Measurements from ENCODE around the gene CD300C. TPM values are rescaled to one million over a fixed set of nuclear protein-coding genes. Genes with fewer than 3 reads are reported as not detected.

Gene CD300C
- total RNA-seq, 1 donor from 2014 or later: not detected

- TF ChIP-seq CTCF (IDR thresholded peaks at IDR 0.05; ENCODE audit: partially characterized antibody, unreplicated experiment): no peak
Measured at GRCh38 chr17:74552037-74552436, 6.1 kb upstream of the CD300C start.

GRCh38 chr17:74550602-74551001 lies 4.7 kb upstream of the CD300C start:
- Mint-ChIP-seq H3K27me3 (ENCODE audit: unreplicated experiment) (peaks cover 15% of the 10 kb centered on the region), H3K36me3 (ENCODE audit: unreplicated experiment) (no peaks in the 10 kb centered on the region), H3K4me3 (ENCODE audit: unreplicated experiment) (no peak overlapping the region), H3K4me1 (ENCODE audit: low read depth, unreplicated experiment) (no peaks in the 10 kb centered on the region), H3K9me3 (ENCODE audit: unreplicated experiment) (peaks cover 4% of the 10 kb centered on the region), H3K27ac (ENCODE audit: unreplicated experiment) (no peak overlapping the region)
- no peak for TF ChIP-seq CTCF (IDR thresholded peaks at IDR 0.05; ENCODE audit: partially characterized antibody, unreplicated experiment)
- no peak for DNase-seq

More at GRCh38 chr17:74552037-74552436, 6.1 kb upstream of the CD300C start:
- Mint-ChIP-seq H3K4me1 (ENCODE audit: low read depth, unreplicated experiment) (no peaks in the 10 kb centered on the region), H3K36me3 (ENCODE audit: unreplicated experiment) (peaks cover 9% of the 10 kb centered on the region), H3K27ac (ENCODE audit: unreplicated experiment) (no peak overlapping the region), H3K9me3 (ENCODE audit: unreplicated experiment) (peaks cover 4% of the 10 kb centered on the region), H3K4me3 (ENCODE audit: unreplicated experiment) (no peak overlapping the region), H3K27me3 (ENCODE audit: unreplicated experiment) (peaks cover 12% of the 10 kb centered on the region)
- DNase-seq: no peak

- no peaks in the 10 kb centered on the region for H3K4me1 Mint-ChIP-seq (ENCODE audit: low read depth, unreplicated experiment)
- H3K9me3 Mint-ChIP-seq (ENCODE audit: unreplicated experiment): peaks cover 4% of the 10 kb centered on the region
- TF ChIP-seq CTCF (IDR thresholded peaks at IDR 0.05; ENCODE audit: partially characterized antibody, unreplicated experiment): no peak
- no peak overlapping the region for H3K27ac Mint-ChIP-seq (ENCODE audit: unreplicated experiment)
- H3K4me3 Mint-ChIP-seq (ENCODE audit: unreplicated experiment): no peak overlapping the region
- peaks cover 18% of the 10 kb centered on the region for H3K27me3 Mint-ChIP-seq (ENCODE audit: unreplicated experiment)
- H3K36me3 Mint-ChIP-seq (ENCODE audit: unreplicated experiment): no peaks in the 10 kb centered on the region
- DNase-seq: no peak
Measured at GRCh38 chr17:74549343-74549742, 3.4 kb upstream of the CD300C start.

GRCh38 chr17:74547736-74548135 lies 1.8 kb upstream of the CD300C start:
- Mint-ChIP-seq H3K4me1 (ENCODE audit: low read depth, unreplicated experiment) (no peaks in the 10 kb centered on the region), H3K36me3 (ENCODE audit: unreplicated experiment) (no peaks in the 10 kb centered on the region), H3K27me3 (ENCODE audit: unreplicated experiment) (peaks cover 21% of the 10 kb centered on the region), H3K4me3 (ENCODE audit: unreplicated experiment) (no peak overlapping the region), H3K9me3 (ENCODE audit: unreplicated experiment) (peaks cover 4% of the 10 kb centered on the region), H3K27ac (ENCODE audit: unreplicated experiment) (no peak overlapping the region)
- no peak for TF ChIP-seq CTCF (IDR thresholded peaks at IDR 0.05; ENCODE audit: partially characterized antibody, unreplicated experiment)
- DNase-seq: no peak

- Mint-ChIP-seq H3K27me3 (ENCODE audit: unreplicated experiment) (peaks cover 24% of the 10 kb centered on the region), H3K4me3 (ENCODE audit: unreplicated experiment) (no peak overlapping the region), H3K4me1 (ENCODE audit: low read depth, unreplicated experiment) (no peaks in the 10 kb centered on the region), H3K36me3 (ENCODE audit: unreplicated experiment) (no peaks in the 10 kb centered on the region), H3K9me3 (ENCODE audit: unreplicated experiment) (peaks cover 4% of the 10 kb centered on the region), H3K27ac (ENCODE audit: unreplicated experiment) (no peak overlapping the region)
- TF ChIP-seq CTCF (IDR thresholded peaks at IDR 0.05; ENCODE audit: partially characterized antibody, unreplicated experiment): no peak
- no peak for DNase-seq
Measured at GRCh38 chr17:74547264-74547663, 1.3 kb upstream of the CD300C start.

All from glutamatergic neuron (in vitro differentiated cells).